ENCODE results near the gene LELP1.
"Not testable (repeated sequence)": the region's sequence is repeated elsewhere in the genome, so short reads cannot be mapped to it uniquely, and the experiment has no call there.

LELP1 gene

GRCh38 chr1:153228491-153228890, 25.3 kb downstream of the LELP1 start:
- DNase-seq (ENCODE audit: low read depth), result no peak
- H3K4me3 ChIP-seq (ENCODE audit: low read length), result no peak overlapping the region
- TF ChIP-seq CTCF (conservative IDR thresholded peaks at IDR 0.05; ENCODE audit: low read depth, low read length), result no peak

GRCh38 chr1:153229076-153229829, 26.0 kb downstream of the LELP1 start:
- TF ChIP-seq CTCF (conservative IDR thresholded peaks at IDR 0.05; ENCODE audit: low read depth, low read length), result peak; percentile 57
- DNase-seq (ENCODE audit: low read depth); H3K4me3 ChIP-seq (ENCODE audit: low read length): not testable (repeated sequence)

- DNase-seq (ENCODE audit: low read depth), result no peak
- no peak overlapping the region for H3K4me3 ChIP-seq (ENCODE audit: low read length)
- no peak for TF ChIP-seq CTCF (conservative IDR thresholded peaks at IDR 0.05; ENCODE audit: low read depth, low read length)
Measured at GRCh38 chr1:153231363-153231762, 28.1 kb downstream of the LELP1 start.

- H3K4me3 ChIP-seq (ENCODE audit: low read length), result no peak overlapping the region
- DNase-seq (ENCODE audit: low read depth), result no peak
- no peak for TF ChIP-seq CTCF (conservative IDR thresholded peaks at IDR 0.05; ENCODE audit: low read depth, low read length)
Measured at GRCh38 chr1:153231785-153232184, 28.6 kb downstream of the LELP1 start.

GRCh38 chr1:153232553-153232952, 29.3 kb downstream of the LELP1 start:
- no peak for TF ChIP-seq CTCF (conservative IDR thresholded peaks at IDR 0.05; ENCODE audit: low read depth, low read length)
- DNase-seq (ENCODE audit: low read depth), result no peak
- H3K4me3 ChIP-seq (ENCODE audit: low read length), result no peak overlapping the region

- no peak for DNase-seq (ENCODE audit: low read depth)
- no peak overlapping the region for H3K4me3 ChIP-seq (ENCODE audit: low read length)
- no peak for TF ChIP-seq CTCF (conservative IDR thresholded peaks at IDR 0.05; ENCODE audit: low read depth, low read length)
Measured at GRCh38 chr1:153233448-153233847, 30.2 kb downstream of the LELP1 start.

- no peak for DNase-seq (ENCODE audit: low read depth)
- H3K4me3 ChIP-seq (ENCODE audit: low read length), result no peak overlapping the region
- TF ChIP-seq CTCF (conservative IDR thresholded peaks at IDR 0.05; ENCODE audit: low read depth, low read length), result no peak
Measured at GRCh38 chr1:153238527-153238926, 35.3 kb downstream of the LELP1 start.
